Neural progenitor cell (in vitro differentiated cells): ENCODE measurements around the gene TLE3.

ENCODE experiments used
- EZH2 ChIP-seq: fragments of 200-600 bp; sonication (generic); IDR thresholded peaks from 2 replicates; pipeline ENCODE4 v1.6.1; 2017; ENCODE audit warnings: antibody characterized with exemption, mild to moderate bottlenecking, moderate library complexity
- EZH2phosphoT487 ChIP-seq: fragments of 200-600 bp; sonication (generic); IDR thresholded peaks from 2 replicates; pipeline ENCODE4 v1.6.1; 2017; ENCODE audit warnings: antibody characterized with exemption

DNA sequence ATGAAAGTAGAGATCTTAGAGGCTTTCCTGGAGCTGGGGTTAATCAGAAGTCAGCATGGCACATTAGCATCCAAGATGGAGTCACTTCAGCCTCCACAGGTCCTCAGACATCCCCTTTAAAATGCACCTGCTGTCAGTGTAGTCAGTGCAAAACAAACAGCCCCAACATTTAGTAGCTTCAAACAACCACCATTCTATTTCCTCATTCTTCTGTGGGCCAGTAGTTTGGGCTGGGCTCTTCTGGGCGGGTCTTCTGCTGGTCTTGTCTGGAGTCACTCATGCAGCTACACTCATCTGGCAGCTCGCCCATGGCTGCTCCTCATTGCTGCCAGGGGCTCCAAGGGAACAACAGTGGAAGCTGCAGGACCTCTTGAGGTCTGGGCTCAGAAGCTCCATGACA lies 99.9 kb downstream of the TLE3 start:
- no peak for TF ChIP-seq EZH2phosphoT487
- no peak for TF ChIP-seq EZH2
